Tibial nerve (tissue), 3 donors: ENCODE measurements around the gene HGF.

Experiments
- CTCF ChIP-seq, 5 experiments: fragments of 200-600 bp in 3 of 5; fragments of 450-650 bp in 2 of 5; sonication (generic) in 3 of 5; IDR thresholded peaks; one replicate each; pipeline ENCODE4 v1.5.1; 2016 to 2019; ENCODE audit warnings: antibody characterized with exemption in 5 of 5, mild to moderate bottlenecking in 3 of 5, moderate library complexity in 2 of 5
- POLR2A ChIP-seq, 2 donors: fragments of 450-650 bp; IDR thresholded peaks; one replicate each; pipeline ENCODE4 v1.6.1; 2017; ENCODE audit warnings: antibody characterized with exemption in 2 of 2, mild to moderate bottlenecking in 2 of 2, moderate library complexity in 2 of 2

DNA sequence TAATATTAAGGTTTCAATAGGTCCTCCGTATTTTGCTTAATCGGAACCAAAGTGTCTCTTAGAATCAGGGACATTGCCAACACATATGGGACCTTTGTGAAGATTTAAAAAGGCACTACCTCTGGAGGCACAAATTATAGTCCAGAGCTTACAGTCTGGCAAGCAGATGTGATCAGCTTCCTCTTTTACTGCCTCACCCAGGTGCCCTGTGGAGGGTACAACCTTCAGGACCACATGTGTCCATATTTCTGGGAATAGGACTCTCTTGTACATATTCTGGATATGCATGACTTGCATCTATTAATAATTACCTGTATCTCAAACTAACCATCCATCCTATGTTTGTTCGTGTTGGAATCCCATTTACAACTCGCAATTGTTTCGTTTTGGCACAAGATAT is 60.0 kb downstream of the HGF start:
- no peak for TF ChIP-seq POLR2A (IDR thresholded peaks at IDR 0.05)
- TF ChIP-seq CTCF (IDR thresholded peaks at IDR 0.05), result no peak
